ENCODE measurements around the gene DNAJC6.
"Not testable (repeated sequence)": the region's sequence is repeated elsewhere in the genome, so short reads cannot be mapped to it uniquely, and the experiment has no call there.

Gene DNAJC6

GRCh38 chr1:65434760-65435159 lies 125.4 kb downstream of the DNAJC6 start:
- no peak for DNase-seq

GRCh38 chr1:65435987-65436386 lies 126.6 kb downstream of the DNAJC6 start:
- DNase-seq = no peak

- DNase-seq = no peak
Measured at GRCh38 chr1:65437616-65438015, 128.3 kb downstream of the DNAJC6 start.

- no peak for DNase-seq
Measured at GRCh38 chr1:65440322-65440900, 131.1 kb downstream of the DNAJC6 start.

GRCh38 chr1:65440915-65441314 lies 131.6 kb downstream of the DNAJC6 start:
- no peak for DNase-seq

- DNase-seq = no peak
Measured at GRCh38 chr1:65441464-65441863, 132.1 kb downstream of the DNAJC6 start.

- no peak for DNase-seq
Measured at GRCh38 chr1:65442442-65442841, 133.1 kb downstream of the DNAJC6 start.

- DNase-seq = no peak
Measured at GRCh38 chr1:65443647-65444046, 134.3 kb downstream of the DNAJC6 start.

- no peak for DNase-seq
Measured at GRCh38 chr1:65444128-65444640, 134.8 kb downstream of the DNAJC6 start.

- no peak for DNase-seq
Measured at GRCh38 chr1:65445837-65446236, 136.5 kb downstream of the DNAJC6 start.

- no peak for DNase-seq
Measured at GRCh38 chr1:65449214-65449823, 140.0 kb downstream of the DNAJC6 start.

GRCh38 chr1:65455678-65456077 lies 146.3 kb downstream of the DNAJC6 start:
- not testable (repeated sequence) for DNase-seq

- no peak for DNase-seq
Measured at GRCh38 chr1:65456481-65456880, 147.1 kb downstream of the DNAJC6 start.

GRCh38 chr1:65457868-65458267 lies 148.5 kb downstream of the DNAJC6 start:
- DNase-seq = no peak

- no peak for DNase-seq
Measured at GRCh38 chr1:65458730-65459396, 149.5 kb downstream of the DNAJC6 start.

GRCh38 chr1:65459397-65459768 lies 150.0 kb downstream of the DNAJC6 start:
- no peak for DNase-seq
